HG03060 (cell line): ENCODE measurements around the gene FAHD2B.
A peak's percentile ranks its signal among the peaks of the same experiment; 100 is the strongest.
"Not testable (repeated sequence)": the region's sequence is repeated elsewhere in the genome, so short reads cannot be mapped to it uniquely, and the experiment has no call there.

ENCODE experiments used
- ATAC-seq: cut with Tn5 transposase; IDR thresholded peaks from one replicate; pipeline ENCODE4 v1.9.1; 2021; ENCODE audit warnings: low read depth, moderate number of reproducible peaks; ENCODE audit not compliant: unreplicated experiment

The FAHD2B gene

GRCh38 chr2:97094772-97095611 is at the start of gene FAHD2B:
TSS of gene FAHD2B (minus strand) at chr2:97094882. CDS start at chr2:97091706, 3,176 bp downstream.
- peak; percentile 55 for ATAC-seq

- not testable (repeated sequence) for ATAC-seq
These were observed 49.3 kb upstream of the FAHD2B start for GRCh38 chr2:97144016-97144415.

GRCh38 chr2:97129090-97129489 is 34.4 kb upstream of the FAHD2B start:
- ATAC-seq = not testable (repeated sequence)

GRCh38 chr2:97113882-97114255 is 19.2 kb upstream of the FAHD2B start:
- ATAC-seq = not testable (repeated sequence)

GRCh38 chr2:97113050-97113881 is 18.6 kb upstream of the FAHD2B start, which contains the start of gene ANKRD36:
TSS of gene ANKRD36 (plus strand) at chr2:97113153. CDS start at chr2:97113740, 587 bp downstream.
- ATAC-seq = peak; percentile 80

GRCh38 chr2:97112320-97113049 is 17.8 kb upstream of the FAHD2B start:
- not testable (repeated sequence) for ATAC-seq

GRCh38 chr2:97111246-97111645 is 16.6 kb upstream of the FAHD2B start:
- ATAC-seq = not testable (repeated sequence)

GRCh38 chr2:97106878-97107277 is 12.2 kb upstream of the FAHD2B start:
- not testable (repeated sequence) for ATAC-seq

- ATAC-seq = not testable (repeated sequence)
These were observed 4.2 kb upstream of the FAHD2B start for GRCh38 chr2:97098786-97099372.

- ATAC-seq = no peak
These were observed 979 bp upstream of the FAHD2B start for GRCh38 chr2:97095661-97096060.

- ATAC-seq = peak; percentile 15
These were observed 505 bp downstream of the FAHD2B start for GRCh38 chr2:97093983-97094771.

GRCh38 chr2:97092946-97093345 is 1.7 kb downstream of the FAHD2B start:
- not testable (repeated sequence) for ATAC-seq

GRCh38 chr2:97088706-97089105 is 6.0 kb downstream of the FAHD2B start:
- not testable (repeated sequence) for ATAC-seq

- ATAC-seq = not testable (repeated sequence)
These were observed 9.6 kb downstream of the FAHD2B start for GRCh38 chr2:97085093-97085492.

GRCh38 chr2:97083516-97083915 is 11.2 kb downstream of the FAHD2B start:
- ATAC-seq = not testable (repeated sequence)

- not testable (repeated sequence) for ATAC-seq
These were observed 12.5 kb downstream of the FAHD2B start for GRCh38 chr2:97082206-97082605.

- not testable (repeated sequence) for ATAC-seq
These were observed 13.8 kb downstream of the FAHD2B start for GRCh38 chr2:97080855-97081254.

GRCh38 chr2:97077213-97077612 is 17.5 kb downstream of the FAHD2B start:
- ATAC-seq = not testable (repeated sequence)

GRCh38 chr2:97070915-97071314 is 23.8 kb downstream of the FAHD2B start:
- not testable (repeated sequence) for ATAC-seq
